Retina (tissue), 1 donor: ENCODE results near the gene SEC14L3.

Source experiments
- DNase-seq: peaks from one replicate; pipeline ENCODE4 v3.0.0-alpha.2; 2016

SEC14L3 gene

DNA sequence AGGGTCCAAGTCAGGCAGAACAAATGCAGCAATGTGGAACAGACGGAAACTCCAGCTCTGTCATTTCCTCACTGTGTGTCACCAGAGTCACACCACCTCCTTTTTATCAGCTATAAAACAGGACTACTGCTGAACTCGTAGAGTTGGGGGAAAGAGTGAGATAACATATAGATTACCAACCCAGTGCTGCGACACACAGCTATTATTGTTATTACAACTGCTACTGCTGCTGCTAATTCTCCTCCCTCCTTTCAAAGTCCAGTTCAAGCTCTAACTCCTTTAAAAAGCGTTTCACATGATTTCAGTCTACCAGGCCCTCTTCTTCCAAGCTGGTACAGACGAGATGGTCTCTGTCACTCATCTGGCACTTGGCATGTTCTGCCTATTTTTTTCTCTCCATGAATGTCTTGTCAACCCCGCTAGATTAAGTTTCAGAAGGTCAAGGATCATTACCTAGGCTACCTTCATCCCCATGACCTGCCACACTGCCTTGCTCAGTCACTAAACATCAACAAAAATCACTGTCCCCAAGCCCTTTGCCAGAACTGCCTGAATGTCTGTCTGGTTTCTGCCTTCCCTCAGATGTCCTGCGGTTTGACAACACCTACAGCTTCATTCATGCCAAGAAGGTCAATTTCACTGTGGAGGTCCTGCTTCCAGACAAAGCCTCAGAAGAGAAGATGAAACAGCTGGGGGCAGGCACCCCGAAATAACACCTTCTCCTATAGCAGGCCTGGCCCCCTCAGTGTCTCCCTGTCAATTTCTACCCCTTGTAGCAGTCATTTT, 49.9 kb downstream of the SEC14L3 start:
- DNase-seq = no peak

GRCh38 chr22:30420347-30421125, 51.3 kb downstream of the SEC14L3 start:
- no peak for DNase-seq

DNA sequence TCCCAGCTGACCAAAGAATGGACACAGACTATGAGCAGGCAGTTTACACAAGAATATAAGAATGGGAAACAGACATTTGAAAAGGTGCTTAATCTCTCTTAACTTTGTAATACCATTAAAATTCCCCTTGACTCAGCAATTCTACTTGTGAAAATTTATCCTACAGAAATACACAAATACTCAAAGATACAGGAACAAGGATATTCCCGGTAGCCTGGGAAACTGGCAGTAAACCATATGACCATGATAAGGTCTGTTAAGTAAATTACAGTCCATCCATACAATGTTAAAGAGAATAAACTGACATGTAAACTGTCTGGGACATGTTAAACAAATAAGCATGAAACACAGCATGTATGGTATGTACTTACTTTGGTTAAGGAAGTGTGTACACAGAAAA, 55.0 kb downstream of the SEC14L3 start:
- DNase-seq = no peak

DNA sequence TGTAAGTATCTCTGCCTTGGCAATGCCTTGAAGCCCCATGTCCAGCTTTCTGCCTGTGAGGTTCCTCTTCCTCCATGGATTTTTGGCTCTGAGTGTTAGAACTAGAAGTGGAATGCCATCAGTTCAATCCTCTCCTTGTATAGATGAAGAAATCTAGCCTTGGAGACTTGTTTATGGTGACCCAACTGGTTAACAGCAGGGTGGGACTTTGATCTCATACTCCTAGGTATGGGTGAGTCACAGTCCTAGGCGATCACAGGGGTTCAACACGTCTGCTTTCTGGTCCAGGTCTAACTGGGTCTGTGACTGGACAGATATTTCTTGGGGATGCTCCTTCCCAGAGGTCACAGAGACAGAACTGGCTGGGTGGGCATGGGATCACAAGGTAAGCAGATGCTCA, 55.4 kb downstream of the SEC14L3 start:
- DNase-seq = no peak

GRCh38 chr22:30414525-30415047, 57.2 kb downstream of the SEC14L3 start:
- no peak for DNase-seq

GRCh38 chr22:30413745-30414524, 57.9 kb downstream of the SEC14L3 start:
- DNase-seq = no peak

DNA sequence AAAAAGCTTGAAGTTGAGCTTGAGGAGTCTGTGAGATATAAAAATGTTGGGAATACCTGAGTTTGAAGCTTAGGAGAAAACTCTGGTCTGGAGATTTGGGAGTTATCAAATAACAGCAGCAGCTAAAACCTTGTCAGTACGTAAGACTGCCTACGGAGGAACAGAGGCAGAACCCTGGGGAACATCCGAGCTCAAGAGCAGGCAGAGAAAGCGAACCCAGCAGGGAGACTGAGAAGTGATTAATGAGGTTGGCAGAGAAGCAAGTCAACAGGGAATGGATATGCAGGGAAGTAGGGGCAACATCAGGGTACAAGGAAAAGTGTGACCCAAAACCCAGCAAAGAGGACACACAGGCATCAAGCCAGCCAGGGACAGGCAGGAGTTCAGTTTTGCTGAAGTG, 58.8 kb downstream of the SEC14L3 start:
- no peak for DNase-seq

DNA sequence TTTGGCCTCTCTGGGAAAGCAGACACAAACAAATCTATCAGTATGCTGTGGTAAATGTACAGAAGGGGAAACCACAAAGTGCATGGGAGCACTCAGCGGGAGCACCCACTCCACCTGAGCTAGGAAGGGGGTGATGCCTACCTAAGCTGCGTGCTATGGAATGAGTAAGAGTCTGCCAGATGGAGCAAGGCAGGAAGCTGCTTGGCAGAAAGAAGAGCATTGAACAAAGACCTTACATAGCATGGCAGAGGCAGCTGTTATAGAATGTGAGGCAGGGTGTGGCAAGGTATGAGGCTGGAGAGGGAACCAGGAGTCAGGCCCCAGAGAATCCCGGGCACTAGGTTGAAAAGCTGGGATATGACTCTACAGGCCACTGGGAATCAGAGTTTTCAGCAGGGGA, 60.0 kb downstream of the SEC14L3 start:
- DNase-seq = no peak
